HUDEP-2 (cell line): ENCODE data around the gene MYRF.
A peak's percentile ranks its signal among the peaks of the same experiment; 100 is the strongest.

Experiments
- DNase-seq, 76 experiments: peaks; one replicate each; lab custom pipeline; 2025; ENCODE audit not compliant: unreplicated experiment in 76 of 76; lab: John Stamatoyannopoulos, UW

MYRF gene

GRCh38 chr11:61756147-61756451, 3.7 kb downstream of the MYRF start:
- no peak for DNase-seq

DNA sequence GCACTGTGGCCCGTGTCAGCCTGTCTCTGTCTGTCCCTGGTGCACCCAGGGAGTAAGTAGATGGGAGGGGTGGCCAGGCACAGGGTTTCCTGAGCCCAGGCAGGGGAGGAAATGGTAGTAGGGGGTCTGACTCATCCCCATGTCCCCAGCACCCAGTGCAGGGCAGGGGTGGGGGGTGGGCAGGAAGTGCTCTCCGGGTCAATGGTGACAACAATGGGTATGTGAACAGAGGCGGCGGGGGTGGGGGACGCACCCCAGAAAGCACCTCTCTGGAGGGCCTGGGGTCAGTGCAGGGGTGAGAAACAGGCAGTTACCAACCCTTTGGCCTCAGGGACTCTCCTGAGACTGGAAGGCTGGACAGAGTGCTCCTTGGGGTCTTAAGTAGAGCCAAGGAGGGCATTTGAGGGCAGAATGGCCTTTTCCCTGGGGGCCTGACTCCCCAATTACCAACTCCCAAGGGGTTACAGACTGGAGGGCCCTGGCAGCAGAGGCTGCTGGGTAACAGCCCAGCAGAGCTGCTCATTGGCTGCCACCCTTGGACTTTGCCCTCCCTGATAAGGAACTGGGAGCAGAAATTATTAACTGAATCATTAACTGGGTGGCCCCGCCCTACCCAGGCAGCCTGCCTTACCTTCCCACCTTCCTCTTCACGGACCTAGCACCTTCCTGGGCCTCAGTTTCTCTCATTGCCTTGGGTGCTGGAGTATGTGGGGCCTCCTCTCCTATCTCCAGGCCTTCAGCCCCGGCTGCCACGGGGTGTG, 4.2 kb downstream of the MYRF start:
- no peak for DNase-seq

GRCh38 chr11:61757213-61757862, 4.9 kb downstream of the MYRF start:
- no peak for DNase-seq

GRCh38 chr11:61760946-61761345, 8.5 kb downstream of the MYRF start:
- no peak for DNase-seq

GRCh38 chr11:61761440-61762222, 9.2 kb downstream of the MYRF start:
- DNase-seq = no peak

DNA sequence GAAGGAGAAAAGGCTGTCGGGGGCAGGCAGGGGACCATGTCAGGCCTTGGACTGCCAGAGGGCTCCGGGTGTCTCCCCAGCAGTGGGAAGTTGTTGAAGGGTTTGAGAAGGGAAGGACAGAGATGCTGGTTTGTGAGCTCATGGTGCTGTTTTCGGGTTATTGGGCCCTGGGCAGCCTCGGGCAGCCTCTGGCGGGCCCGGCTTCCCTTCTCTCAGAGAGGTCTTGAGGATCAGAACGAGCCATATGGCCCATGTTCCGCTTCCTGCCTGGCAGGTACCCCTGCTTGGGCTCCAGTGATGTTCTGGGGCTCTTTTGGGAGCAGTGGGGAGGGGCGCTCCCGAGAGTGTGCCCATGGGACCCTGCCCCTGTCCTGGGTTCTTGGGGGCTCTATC, 9.8 kb downstream of the MYRF start:
- DNase-seq = no peak

- DNase-seq = no peak
These were observed 10.4 kb downstream of the MYRF start for GRCh38 chr11:61762798-61763197.

GRCh38 chr11:61763930-61764605, 11.6 kb downstream of the MYRF start:
- DNase-seq = no peak

- peak in 1 of 76 experiments; percentile 10 for DNase-seq
These were observed 12.3 kb downstream of the MYRF start for GRCh38 chr11:61764606-61765260.

- DNase-seq = no peak
These were observed 13.3 kb downstream of the MYRF start for GRCh38 chr11:61765550-61766253.

DNA sequence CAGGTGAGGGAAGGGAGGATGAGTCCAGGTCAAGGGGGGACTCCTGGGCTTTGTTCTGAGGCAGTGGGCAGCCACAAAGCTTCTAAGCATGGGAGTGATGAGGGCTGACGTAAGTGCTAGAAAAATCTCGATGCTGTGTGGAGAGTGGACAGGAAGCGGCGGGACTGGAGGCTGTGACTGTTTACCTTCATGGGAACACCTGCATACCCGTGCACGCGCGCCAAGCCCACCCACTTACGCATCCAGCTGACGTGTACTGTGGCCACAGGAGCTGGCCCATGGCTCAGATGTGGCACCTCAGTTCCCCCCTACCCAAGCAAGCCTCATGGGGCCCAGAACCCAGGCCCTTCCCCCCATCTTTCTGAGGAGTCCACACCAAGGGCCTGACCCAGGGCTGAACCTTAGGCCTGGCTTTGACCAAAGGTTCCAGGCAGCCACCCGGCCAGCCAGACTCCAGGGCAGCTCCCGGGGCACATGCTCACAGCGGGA, 14.0 kb downstream of the MYRF start:
- no peak for DNase-seq

DNA sequence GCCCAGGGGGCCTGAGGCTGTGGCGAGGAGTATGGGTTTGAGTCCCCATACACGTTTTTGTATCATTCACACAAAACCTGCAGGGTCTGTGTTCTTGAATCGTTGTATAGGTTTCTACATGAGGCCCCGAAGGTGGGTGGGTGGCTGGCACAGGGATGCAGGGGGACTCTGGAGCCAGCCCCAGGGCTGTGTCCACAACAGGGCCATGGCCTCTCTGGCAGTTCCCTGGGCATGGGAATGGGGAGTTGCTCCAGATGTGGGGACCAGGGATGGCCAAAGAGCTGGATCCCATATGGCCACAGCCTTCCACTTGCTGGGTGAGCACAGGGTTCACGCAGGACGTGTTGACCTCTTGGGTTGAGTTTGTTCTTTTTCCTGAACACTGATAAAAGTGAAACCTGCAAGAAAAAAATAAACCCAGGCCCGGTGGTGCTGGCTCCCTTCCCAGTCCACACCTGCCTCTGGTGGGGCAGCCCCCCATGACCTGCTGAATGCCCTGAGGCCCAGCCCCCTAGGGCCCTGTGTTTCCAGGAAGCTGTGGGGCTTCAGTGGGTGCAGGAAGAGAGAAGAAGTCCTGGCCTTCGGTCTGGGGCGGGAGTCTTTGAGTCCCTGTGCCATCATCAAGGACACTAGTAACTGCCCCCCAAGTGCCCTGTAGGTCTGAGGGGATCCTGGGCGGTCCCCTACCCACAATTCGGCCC, 16.1 kb downstream of the MYRF start:
- DNase-seq = no peak

- DNase-seq = no peak
These were observed 16.9 kb downstream of the MYRF start for GRCh38 chr11:61769169-61769920.

DNA sequence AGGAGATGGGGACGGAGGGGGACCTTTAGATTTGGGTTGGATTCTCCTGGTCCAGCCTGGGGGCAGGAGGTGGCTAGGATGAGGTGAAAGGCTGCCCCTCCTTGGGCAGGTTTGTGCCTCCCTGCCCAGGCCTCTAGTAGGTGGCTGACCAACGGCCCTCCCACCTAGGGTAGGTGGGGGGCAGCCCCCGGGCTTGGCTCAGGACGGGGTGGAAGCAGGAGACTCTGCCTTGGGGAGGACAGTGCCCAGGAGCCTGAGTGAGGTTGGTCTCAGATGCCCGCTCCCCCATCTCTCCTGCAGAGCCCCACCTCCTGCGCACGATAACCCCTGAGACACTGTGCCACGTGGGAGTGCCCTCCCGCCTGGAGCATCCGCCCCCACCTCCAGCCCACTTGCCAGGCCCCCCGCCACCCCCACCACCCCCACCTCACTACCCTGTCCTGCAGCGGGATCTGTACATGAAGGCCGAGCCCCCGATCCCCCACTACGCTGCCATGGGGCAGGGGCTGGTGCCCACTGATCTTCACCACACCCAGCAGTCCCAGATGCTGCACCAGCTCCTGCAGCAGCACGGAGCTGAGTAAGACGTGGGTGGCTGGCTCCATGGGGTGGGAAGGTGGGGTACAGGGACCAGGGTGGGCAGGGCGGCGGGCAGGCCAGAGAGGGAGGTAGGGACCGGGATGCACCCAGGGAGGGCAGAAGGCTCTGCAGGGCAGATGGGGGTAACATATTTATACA, 17.7 kb downstream of the MYRF start:
- DNase-seq = no peak

DNA sequence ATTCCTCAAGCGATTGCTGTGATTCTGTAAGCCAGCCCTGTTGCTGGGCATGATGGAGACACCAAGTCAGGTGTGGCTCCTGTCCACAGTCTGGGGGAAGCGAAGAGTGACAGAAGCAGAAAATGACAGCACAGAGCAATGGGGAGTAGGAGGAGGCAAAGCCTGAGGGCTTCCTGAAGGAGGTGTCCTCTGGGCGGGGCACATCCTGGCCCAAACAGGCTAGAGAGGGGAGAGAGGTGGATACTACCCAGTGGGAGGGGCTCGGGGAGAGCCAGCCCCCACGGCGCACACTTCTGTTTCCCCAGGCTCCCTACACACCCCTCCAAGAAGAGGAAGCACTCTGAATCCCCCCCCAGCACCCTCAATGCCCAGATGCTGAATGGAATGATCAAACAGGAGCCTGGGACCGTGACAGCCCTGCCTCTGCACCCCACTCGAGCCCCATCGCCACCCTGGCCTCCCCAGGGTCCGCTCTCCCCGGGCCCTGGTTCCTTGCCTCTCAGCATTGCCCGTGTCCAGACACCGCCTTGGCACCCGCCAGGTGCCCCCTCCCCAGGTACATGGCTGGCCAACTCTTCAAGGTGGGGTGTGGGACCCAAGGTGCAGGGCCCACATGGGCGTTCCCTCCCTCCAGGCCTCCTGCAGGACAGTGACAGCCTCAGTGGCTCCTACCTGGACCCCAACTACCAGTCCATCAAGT, 18.9 kb downstream of the MYRF start:
- DNase-seq = no peak

DNA sequence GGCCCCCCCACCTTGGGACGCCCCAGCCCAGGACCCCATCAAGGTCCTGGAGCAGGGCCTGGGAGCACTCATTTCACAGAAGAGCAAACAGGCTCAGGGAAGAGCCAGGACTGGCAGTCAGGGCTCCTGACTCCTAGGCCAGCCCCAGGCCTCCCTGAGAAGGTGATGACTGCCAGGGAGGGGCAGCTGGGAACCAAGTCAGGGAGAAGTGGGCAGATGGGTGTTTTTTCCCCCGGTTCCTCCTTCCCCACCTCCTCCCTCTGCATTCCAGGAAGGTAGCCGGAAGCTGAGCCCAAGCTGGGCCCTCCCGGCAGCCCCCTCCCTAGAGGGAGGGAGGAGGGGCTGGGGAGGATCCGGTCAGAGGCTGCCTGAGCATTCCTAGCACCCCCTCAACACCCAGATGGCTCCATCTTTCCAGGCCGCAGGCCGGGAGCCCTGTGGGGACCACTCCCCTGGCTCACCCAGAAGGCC, 19.6 kb downstream of the MYRF start:
- no peak for DNase-seq

- DNase-seq = no peak
These were observed 20.9 kb downstream of the MYRF start for GRCh38 chr11:61773356-61773755.
